GM18907 (cell line): ENCODE measurements around the gene CHD3.

Experiments
- ATAC-seq: cut with Tn5 transposase; IDR thresholded peaks from one replicate; pipeline ENCODE4 v1.9.1; 2021; ENCODE audit warnings: mild to moderate bottlenecking, moderate library complexity; ENCODE audit not compliant: unreplicated experiment

CHD3 gene

GRCh38 chr17:7893187-7893880 is 4.7 kb downstream of the CHD3 start:
- no peak for ATAC-seq

- ATAC-seq, result no peak
These were observed 5.6 kb downstream of the CHD3 start for GRCh38 chr17:7894226-7894625.

GRCh38 chr17:7894866-7895265 is 6.3 kb downstream of the CHD3 start:
- no peak for ATAC-seq

- ATAC-seq, result no peak
These were observed 8.5 kb downstream of the CHD3 start for GRCh38 chr17:7897090-7897489.

GRCh38 chr17:7897773-7898172 is 9.2 kb downstream of the CHD3 start:
- no peak for ATAC-seq

- no peak for ATAC-seq
These were observed 14.8 kb downstream of the CHD3 start for GRCh38 chr17:7903154-7904103.

- ATAC-seq, result no peak
These were observed 20.5 kb downstream of the CHD3 start for GRCh38 chr17:7909089-7909488.

GRCh38 chr17:7910281-7910680 is 21.7 kb downstream of the CHD3 start:
- no peak for ATAC-seq

GRCh38 chr17:7910711-7911110 is 22.1 kb downstream of the CHD3 start:
- no peak for ATAC-seq

GRCh38 chr17:7911116-7911515 is 22.5 kb downstream of the CHD3 start:
- ATAC-seq, result no peak

GRCh38 chr17:7912927-7913524 is 24.4 kb downstream of the CHD3 start:
- ATAC-seq, result no peak

- ATAC-seq, result peak; percentile 22
These were observed 26.6 kb downstream of the CHD3 start for GRCh38 chr17:7915179-7915610.

- ATAC-seq, result peak; percentile 71
These were observed 27.2 kb downstream of the CHD3 start, which contains the start of gene RNF227 for GRCh38 chr17:7915611-7916384. RNF227 (minus strand) TSS chr17:7916289; CDS start chr17:7916195, 94 bp downstream.

GRCh38 chr17:7916385-7916682 is 27.7 kb downstream of the CHD3 start:
- no peak for ATAC-seq

GRCh38 chr17:7916808-7917207 is 28.2 kb downstream of the CHD3 start:
- ATAC-seq, result no peak

GRCh38 chr17:7922269-7922844 is 33.8 kb downstream of the CHD3 start:
- ATAC-seq, result no peak

GRCh38 chr17:7922845-7923628 is 34.4 kb downstream of the CHD3 start:
- no peak for ATAC-seq

GRCh38 chr17:7927596-7927995 is 39.0 kb downstream of the CHD3 start:
- ATAC-seq, result no peak

GRCh38 chr17:7929158-7930023 is 40.8 kb downstream of the CHD3 start, which contains the start of gene KCNAB3:
KCNAB3 (minus strand) TSS chr17:7929856; CDS start chr17:7929435, 421 bp downstream.
- no peak for ATAC-seq
